ENCODE data around the gene TEAD2. TPM values are rescaled to one million over a fixed set of nuclear protein-coding genes. Genes with fewer than 3 reads are reported as not detected.

The TEAD2 gene
- total RNA-seq, 6 experiments from 2014 or later = 16.5 to 23.1 (median 20.8) TPM

GRCh38 chr19:49366110-49366509 is 3.9 kb upstream of the TEAD2 start:
- Mint-ChIP-seq H3K27ac (no peak overlapping the region), H3K4me3 (no peak overlapping the region), H3K27me3 (ENCODE audit: insufficient read depth) (peaks cover 12% of the 10 kb centered on the region), H3K4me1 (ENCODE audit: low read depth) (peaks cover 7% of the 10 kb centered on the region), H3K36me3 (ENCODE audit: low read depth) (peaks cover 9% of the 10 kb centered on the region), H3K9me3 (peaks cover 24% of the 10 kb centered on the region)
- DNase-seq = no peak
- TF ChIP-seq CTCF (IDR thresholded peaks at IDR 0.05) = no peak

GRCh38 chr19:49364083-49364737 is 2.0 kb upstream of the TEAD2 start:
- Mint-ChIP-seq H3K27me3 (ENCODE audit: insufficient read depth) (peaks cover 7% of the 10 kb centered on the region), H3K36me3 (ENCODE audit: low read depth) (peaks cover 5% of the 10 kb centered on the region; the same call in 1 of the 2 replicates), H3K9me3 (peaks cover 6% of the 10 kb centered on the region), H3K27ac (no peak overlapping the region), H3K4me3 (no peak overlapping the region), H3K4me1 (ENCODE audit: low read depth) (peaks cover 18% of the 10 kb centered on the region)
- no peak for TF ChIP-seq CTCF (IDR thresholded peaks at IDR 0.05)
- DNase-seq = no peak

GRCh38 chr19:49363268-49364082 is 1.3 kb upstream of the TEAD2 start, which contains the start of gene DKKL1:
Gene DKKL1 (plus strand): TSS chr19:49363877. CDS start chr19:49363999, 122 bp downstream.
- peak; percentile 47; the same call in 1 of the 2 replicates for TF ChIP-seq CTCF (IDR thresholded peaks at IDR 0.05)
- H3K36me3 Mint-ChIP-seq (ENCODE audit: low read depth) = peaks cover under 1% of the 10 kb centered on the region; the same call in 1 of the 2 replicates
- H3K27ac Mint-ChIP-seq = no peak within 1 kb of the TSS
- no peaks in the 10 kb centered on the region for H3K9me3 Mint-ChIP-seq
- peaks cover 7% of the 10 kb centered on the region for H3K27me3 Mint-ChIP-seq (ENCODE audit: insufficient read depth)
- DNase-seq = peak; percentile 99
- peaks cover 18% of the 10 kb centered on the region for H3K4me1 Mint-ChIP-seq (ENCODE audit: low read depth)
- H3K4me3 Mint-ChIP-seq = no peak within 1 kb of the TSS

- H3K4me1 Mint-ChIP-seq (ENCODE audit: low read depth) = peaks cover 18% of the 10 kb centered on the region
- no peak overlapping the region for H3K4me3 Mint-ChIP-seq
- H3K27ac Mint-ChIP-seq = no peak overlapping the region
- DNase-seq = no peak
- H3K27me3 Mint-ChIP-seq (ENCODE audit: insufficient read depth) = peaks cover 7% of the 10 kb centered on the region
- peaks cover 4% of the 10 kb centered on the region; the same call in 1 of the 2 replicates for H3K36me3 Mint-ChIP-seq (ENCODE audit: low read depth)
- H3K9me3 Mint-ChIP-seq = no peaks in the 10 kb centered on the region
- TF ChIP-seq CTCF (IDR thresholded peaks at IDR 0.05) = no peak
Measured at GRCh38 chr19:49362929-49363267, 682 bp upstream of the TEAD2 start.

GRCh38 chr19:49361438-49362047 is 673 bp downstream of the TEAD2 start:
- no peak overlapping the region for H3K4me3 Mint-ChIP-seq
- no peak for TF ChIP-seq CTCF (IDR thresholded peaks at IDR 0.05)
- peaks cover 25% of the 10 kb centered on the region for H3K4me1 Mint-ChIP-seq (ENCODE audit: low read depth)
- H3K36me3 Mint-ChIP-seq (ENCODE audit: low read depth) = peaks cover 4% of the 10 kb centered on the region; the same call in 1 of the 2 replicates
- no peak overlapping the region; the same call in 1 of the 2 replicates for H3K27ac Mint-ChIP-seq
- H3K9me3 Mint-ChIP-seq = no peaks in the 10 kb centered on the region
- DNase-seq = peak; percentile 39
- H3K27me3 Mint-ChIP-seq (ENCODE audit: insufficient read depth) = peaks cover 7% of the 10 kb centered on the region
